NCI-H510A (cell line): Measurements from ENCODE around the gene SSBP3.

ENCODE experiments used
- DNase-seq: peaks from one replicate; lab custom pipeline; 2025; lab: John Stamatoyannopoulos, UW

SSBP3 gene

GRCh38 chr1:54371038-54371941, 34.9 kb downstream of the SSBP3 start:
- no peak for DNase-seq

- DNase-seq = no peak
Observed at GRCh38 chr1:54370287-54370989, 35.8 kb downstream of the SSBP3 start.

- no peak for DNase-seq
Observed at GRCh38 chr1:54367613-54368012, 38.6 kb downstream of the SSBP3 start.

GRCh38 chr1:54365847-54366246, 40.3 kb downstream of the SSBP3 start:
- DNase-seq = no peak

GRCh38 chr1:54365398-54365797, 40.8 kb downstream of the SSBP3 start:
- no peak for DNase-seq

GRCh38 chr1:54364995-54365394, 41.2 kb downstream of the SSBP3 start:
- DNase-seq = no peak

- no peak for DNase-seq
Observed at GRCh38 chr1:54364582-54364981, 41.6 kb downstream of the SSBP3 start.

GRCh38 chr1:54363925-54364324, 42.3 kb downstream of the SSBP3 start:
- no peak for DNase-seq

GRCh38 chr1:54362881-54363340, 43.3 kb downstream of the SSBP3 start:
- no peak for DNase-seq

GRCh38 chr1:54361342-54361741, 44.9 kb downstream of the SSBP3 start:
- DNase-seq = no peak

- DNase-seq = no peak
Observed at GRCh38 chr1:54360165-54361005, 45.8 kb downstream of the SSBP3 start.

- no peak for DNase-seq
Observed at GRCh38 chr1:54359393-54360162, 46.6 kb downstream of the SSBP3 start.

- DNase-seq = no peak
Observed at GRCh38 chr1:54358503-54359168, 47.6 kb downstream of the SSBP3 start.

GRCh38 chr1:54357967-54358366, 48.2 kb downstream of the SSBP3 start:
- no peak for DNase-seq

GRCh38 chr1:54356680-54357147, 49.5 kb downstream of the SSBP3 start:
- DNase-seq = no peak

- no peak for DNase-seq
Observed at GRCh38 chr1:54355931-54356679, 50.1 kb downstream of the SSBP3 start.

- DNase-seq = no peak
Observed at GRCh38 chr1:54354899-54355298, 51.3 kb downstream of the SSBP3 start.

- no peak for DNase-seq
Observed at GRCh38 chr1:54353959-54354358, 52.2 kb downstream of the SSBP3 start.

- DNase-seq = no peak
Observed at GRCh38 chr1:54352755-54353154, 53.4 kb downstream of the SSBP3 start.

GRCh38 chr1:54350360-54350759, 55.8 kb downstream of the SSBP3 start:
- DNase-seq = no peak
